WI38 (cell line): Measurements from ENCODE around the gene RPS6KA2.
"Not testable (repeated sequence)": the region's sequence is repeated elsewhere in the genome, so short reads cannot be mapped to it uniquely, and the experiment has no call there.

ENCODE experiments used
- H3K4me3 ChIP-seq: 2 replicates; pipeline ENCODE4 v1.5.1; 2011; ENCODE audit warnings: low read depth, mild to moderate bottlenecking, control low read depth, low read length
- TF ChIP-seq, protein P1 (sequence below): IDR thresholded peaks from 2 replicates; pipeline ENCODE4 v1.5.1; 2012; ENCODE audit warnings: low read depth, mild to moderate bottlenecking, control low read depth, low read length

The RPS6KA2 gene

GRCh38 chr6:166635013-166635970, 8.2 kb upstream of the RPS6KA2 start:
- H3K4me3 ChIP-seq, result no peak overlapping the region
- TF ChIP-seq, protein P1, sequence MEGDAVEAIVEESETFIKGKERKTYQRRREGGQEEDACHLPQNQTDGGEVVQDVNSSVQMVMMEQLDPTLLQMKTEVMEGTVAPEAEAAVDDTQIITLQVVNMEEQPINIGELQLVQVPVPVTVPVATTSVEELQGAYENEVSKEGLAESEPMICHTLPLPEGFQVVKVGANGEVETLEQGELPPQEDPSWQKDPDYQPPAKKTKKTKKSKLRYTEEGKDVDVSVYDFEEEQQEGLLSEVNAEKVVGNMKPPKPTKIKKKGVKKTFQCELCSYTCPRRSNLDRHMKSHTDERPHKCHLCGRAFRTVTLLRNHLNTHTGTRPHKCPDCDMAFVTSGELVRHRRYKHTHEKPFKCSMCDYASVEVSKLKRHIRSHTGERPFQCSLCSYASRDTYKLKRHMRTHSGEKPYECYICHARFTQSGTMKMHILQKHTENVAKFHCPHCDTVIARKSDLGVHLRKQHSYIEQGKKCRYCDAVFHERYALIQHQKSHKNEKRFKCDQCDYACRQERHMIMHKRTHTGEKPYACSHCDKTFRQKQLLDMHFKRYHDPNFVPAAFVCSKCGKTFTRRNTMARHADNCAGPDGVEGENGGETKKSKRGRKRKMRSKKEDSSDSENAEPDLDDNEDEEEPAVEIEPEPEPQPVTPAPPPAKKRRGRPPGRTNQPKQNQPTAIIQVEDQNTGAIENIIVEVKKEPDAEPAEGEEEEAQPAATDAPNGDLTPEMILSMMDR, result no peak

DNA sequence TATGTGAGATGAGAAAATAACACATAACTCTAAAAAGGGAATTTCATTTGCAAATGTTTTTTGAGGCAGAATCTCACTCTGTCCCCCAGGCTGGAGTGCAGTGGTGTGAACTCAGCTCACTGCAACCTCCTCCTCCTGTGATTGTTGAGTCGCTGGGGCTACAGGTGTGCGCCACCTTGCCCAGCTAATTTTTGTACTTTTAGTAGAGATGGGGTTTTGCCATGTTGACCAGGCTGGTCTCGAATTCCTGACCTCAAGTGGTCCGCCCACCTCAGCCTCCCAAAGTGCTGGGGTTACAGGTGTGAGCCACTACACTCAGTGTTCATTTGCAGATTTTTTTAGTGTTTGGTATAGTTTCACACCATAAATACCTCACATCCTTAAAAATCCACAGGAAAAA, 7.5 kb upstream of the RPS6KA2 start:
- H3K4me3 ChIP-seq, result not testable (repeated sequence)

- TF ChIP-seq, protein P1, result no peak
- H3K4me3 ChIP-seq, result no peak overlapping the region
Observed at GRCh38 chr6:166633732-166634535, 6.9 kb upstream of the RPS6KA2 start.

- TF ChIP-seq, protein P1, result no peak
- H3K4me3 ChIP-seq, result no peak overlapping the region
Observed at GRCh38 chr6:166632731-166633130, 5.7 kb upstream of the RPS6KA2 start.

DNA sequence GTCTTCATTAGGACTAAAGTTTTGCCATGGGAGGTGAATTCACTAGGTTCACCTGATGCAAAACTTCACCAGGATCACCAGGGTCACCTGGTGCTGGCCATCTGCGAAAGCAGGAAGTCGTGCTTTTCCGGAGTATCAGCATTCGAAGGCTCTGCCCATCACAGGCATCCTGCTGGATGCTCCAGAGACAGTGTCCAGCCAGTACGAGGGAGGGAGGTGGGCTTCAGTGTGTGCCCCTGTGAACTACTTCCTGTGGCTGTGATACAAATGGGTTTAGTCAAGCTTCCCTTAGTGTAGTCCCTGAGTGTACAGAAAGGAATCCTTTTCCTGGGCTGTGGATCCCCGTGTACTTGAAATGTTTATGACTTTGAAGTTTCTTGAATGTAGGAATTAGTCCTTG, 3.4 kb upstream of the RPS6KA2 start:
- TF ChIP-seq, protein P1, result no peak
- no peak overlapping the region for H3K4me3 ChIP-seq

GRCh38 chr6:166629628-166630027, 2.6 kb upstream of the RPS6KA2 start:
- no peak overlapping the region for H3K4me3 ChIP-seq
- TF ChIP-seq, protein P1, result no peak

DNA sequence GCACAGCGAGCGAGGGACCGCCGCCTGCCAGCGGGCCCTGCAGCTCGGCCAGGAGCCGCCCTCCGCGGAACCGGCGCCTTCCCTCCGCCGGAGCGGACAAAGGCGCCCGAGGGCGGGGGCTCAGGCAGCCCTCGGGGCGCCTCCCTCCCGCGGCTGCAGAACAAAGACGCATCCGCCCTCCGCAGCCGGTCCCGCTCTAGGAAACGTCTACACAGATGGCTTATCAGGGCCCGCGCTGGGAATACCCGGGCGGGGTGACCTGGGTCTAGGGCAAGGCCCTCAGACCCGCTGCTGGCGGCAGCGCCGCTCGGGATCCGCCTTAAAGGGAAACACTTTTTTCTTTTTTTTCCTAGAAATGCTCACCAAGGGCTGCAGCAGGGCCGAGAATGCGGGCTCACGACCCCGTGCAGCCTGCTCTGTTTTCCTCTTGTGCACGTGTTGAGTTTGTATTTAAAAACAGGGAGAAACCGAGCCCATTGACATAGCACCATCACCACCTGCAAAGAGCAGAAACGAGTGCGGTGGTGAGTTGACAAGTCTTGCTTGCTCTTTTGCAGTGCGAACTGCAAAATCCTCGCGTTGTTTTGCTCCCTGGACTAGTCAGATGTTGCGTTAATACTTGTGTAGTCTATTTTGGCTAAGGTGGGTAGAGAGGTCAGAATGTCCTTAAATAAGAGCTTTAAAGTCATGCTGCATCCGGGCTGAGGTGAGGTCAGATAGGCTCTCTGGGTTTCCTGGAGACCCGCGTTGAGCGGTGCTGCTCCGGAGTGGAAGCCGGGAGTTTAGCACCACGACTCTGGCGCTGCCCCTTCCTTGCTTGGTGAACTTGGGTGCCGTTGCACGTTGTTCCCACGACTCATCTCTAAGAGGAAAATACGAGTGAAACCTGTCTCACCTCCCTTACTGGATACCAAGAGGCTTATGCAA, 1.1 kb upstream of the RPS6KA2 start:
- H3K4me3 ChIP-seq, result peak overlapping the region; percentile 69
- TF ChIP-seq, protein P1, result no peak
